K562 (cell line): ENCODE results near the gene POLR3E. TPM values are rescaled to one million over a fixed set of nuclear protein-coding genes. Genes with fewer than 3 reads are reported as not detected.

ENCODE experiments used
- CTBP1 ChIP-seq: fragments of 450-650 bp; IDR thresholded peaks from 2 replicates; pipeline ENCODE4 v1.6.1; 2016; ENCODE audit warnings: borderline replicate concordance
- ELF1 ChIP-seq: fragments of 200-800 bp; sonication (Bioruptor generic); IDR thresholded peaks from 2 replicates; pipeline ENCODE4 v1.6.1; 2016; ENCODE audit warnings: missing genetic modification characterization, missing compliant biosample characterization
- EP300 ChIP-seq: IDR thresholded peaks from 2 replicates; pipeline ENCODE4 v1.6.1; 2012; ENCODE audit warnings: low read length, improper control_type of control experiment
- FIP1L1 ChIP-seq: fragments of 200-400 bp; formaldehyde crosslinking; IDR thresholded peaks from 2 replicates; pipeline ENCODE4 v1.6.1; 2018; ENCODE audit warnings: mild to moderate bottlenecking, low read depth, low read length; ENCODE audit not compliant: poor library complexity, severe bottlenecking
- KLF13 ChIP-seq: fragments of 450-650 bp; IDR thresholded peaks from 2 replicates; pipeline ENCODE4 v1.6.1; 2016; ENCODE audit warnings: missing genetic modification characterization, low read depth, mild to moderate bottlenecking, missing compliant biosample characterization, moderate library complexity, borderline replicate concordance
- NR1H2 ChIP-seq: sonication (generic); formaldehyde crosslinking; IDR thresholded peaks from 2 replicates; pipeline ENCODE4 v1.4.0; 2020; ENCODE audit warnings: mild to moderate bottlenecking, missing genetic modification reagents
- SETDB1 ChIP-seq: IDR thresholded peaks from one replicate; pipeline ENCODE4 v1.6.1; 2012; ENCODE audit warnings: low read length, control low read depth, inconsistent platforms
- SRSF1 ChIP-seq: fragments of 200-400 bp; formaldehyde crosslinking; IDR thresholded peaks from 2 replicates; pipeline ENCODE4 v1.6.1; 2017; ENCODE audit warnings: mild to moderate bottlenecking, low read depth, low read length, moderate library complexity
- TBL1XR1 ChIP-seq, 2 experiments: IDR thresholded peaks; 2 replicates each; pipeline ENCODE4 v1.6.1; 2012; ENCODE audit warnings: improper control_type of control experiment in 2 of 2, low read length in 2 of 2, mild to moderate bottlenecking in 1 of 2
- polyA plus RNA-seq, 8 experiments: library from polyadenylated mRNA; depleted of rRNA in 4 of 8; stranded (reverse) in 5 of 8; unstranded in 3 of 8; fragments of >200 nt; fragmentation: Nextera tagmentation in 2 of 8; fragmentation: Illumina TruSeq in 1 of 8; extraction: Ambion mirVana in 2 of 8; extraction: Trizol in 1 of 8; gene quantifications; 2 replicates each; pipeline versions ENCODE4 v1.2.1 to v1.2.3, GENCODE V29; 2011 to 2014; ENCODE audit warnings: inconsistent platforms in 1 of 8, missing spikeins in 1 of 8
- total RNA-seq, 7 experiments: library from RNA; depleted of rRNA in 6 of 7; stranded (reverse); fragments of >200 nt in 6 of 7; fragmentation: Illumina TruSeq in 2 of 7; extraction: Trizol in 2 of 7; gene quantifications; 2 replicates each; pipeline versions ENCODE4 v1.2.1 to v1.2.3, GENCODE V29; 2011 to 2021; ENCODE audit warnings: low replicate concordance in 1 of 7
- TF ChIP-seq, protein P1 (sequence below): sonication (generic); formaldehyde crosslinking; IDR thresholded peaks from 2 replicates; pipeline ENCODE4 v1.8.1; 2022; ENCODE audit warnings: missing genetic modification reagents
- TF ChIP-seq, protein P2 (sequence below), 3 experiments: fragments of 200-800 bp in 1 of 3; fragments of 250-450 bp in 1 of 3; fragments of 450-650 bp in 1 of 3; sonication (Bioruptor Pico) in 1 of 3; sonication (Bioruptor generic) in 1 of 3; formaldehyde crosslinking in 1 of 3; IDR thresholded peaks; 2 replicates each; pipeline versions ENCODE4 v1.6.1 to v1.8.0; 2016 to 2022; ENCODE audit warnings: mild to moderate bottlenecking in 2 of 3, missing genetic modification characterization in 2 of 3, missing compliant biosample characterization in 1 of 3, moderate library complexity in 1 of 3
- TF ChIP-seq, protein P3 (sequence below): sonication (generic); formaldehyde crosslinking; IDR thresholded peaks from 2 replicates; pipeline ENCODE4 v1.8.0; 2022; ENCODE audit warnings: mild to moderate bottlenecking, missing genetic modification reagents
- TF ChIP-seq, protein P4 (sequence below): sonication (generic); formaldehyde crosslinking; IDR thresholded peaks from 2 replicates; pipeline ENCODE4 v1.9.0; 2022; ENCODE audit warnings: mild to moderate bottlenecking, missing genetic modification reagents
- TF ChIP-seq, protein P5 (sequence below): fragments of 200-800 bp; sonication (Bioruptor generic); IDR thresholded peaks from 2 replicates; pipeline ENCODE4 v1.6.1; 2017; ENCODE audit warnings: missing genetic modification characterization, missing compliant biosample characterization
- TF ChIP-seq, protein P6 (sequence below): fragments of 250-450 bp; sonication (Bioruptor Pico); IDR thresholded peaks from 2 replicates; pipeline ENCODE4 v1.4.0; 2020; ENCODE audit warnings: mild to moderate bottlenecking, moderate library complexity

Gene POLR3E
- total and polyA plus RNA-seq, 9 of the 15 experiments (the other 6 are each of a cell fraction or from before 2014, with no cell fraction given) = 17.7 to 151 (median 82.6) TPM

DNA sequence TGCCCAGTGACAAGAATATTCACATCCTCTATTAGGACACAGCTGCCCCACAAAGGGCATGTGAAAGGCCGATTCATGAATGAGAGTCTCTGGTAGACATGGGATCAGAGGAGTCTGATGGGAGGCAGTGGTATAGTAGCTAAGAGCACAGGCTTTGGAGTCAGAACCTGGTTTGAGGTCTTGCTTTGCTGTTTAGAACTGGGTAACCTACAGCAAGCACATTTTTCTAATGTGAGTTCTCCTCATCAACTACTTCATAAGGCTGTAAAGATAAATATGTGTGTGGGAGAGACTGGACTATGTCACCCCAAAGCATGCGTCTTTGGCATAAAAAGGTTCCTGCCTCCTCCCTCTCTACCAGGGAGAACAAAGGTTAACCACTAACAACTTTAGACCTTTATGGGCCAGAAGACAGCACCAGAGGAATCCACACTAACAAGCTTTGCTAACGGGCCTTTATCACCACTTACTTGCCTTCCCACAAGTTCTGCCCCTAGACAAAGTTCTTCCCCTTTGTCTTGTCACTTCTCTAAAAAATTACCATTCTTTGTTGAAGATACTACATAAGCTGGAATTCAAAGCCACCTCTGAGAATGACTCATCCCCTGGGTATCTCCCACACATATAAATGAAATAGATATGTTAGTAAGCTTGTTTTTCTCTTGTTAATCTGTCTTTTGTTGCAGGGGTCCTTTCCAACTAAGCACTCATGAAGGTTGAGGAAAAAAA, 56.1 kb downstream of the POLR3E start (continued):
- TF ChIP-seq, protein P1, sequence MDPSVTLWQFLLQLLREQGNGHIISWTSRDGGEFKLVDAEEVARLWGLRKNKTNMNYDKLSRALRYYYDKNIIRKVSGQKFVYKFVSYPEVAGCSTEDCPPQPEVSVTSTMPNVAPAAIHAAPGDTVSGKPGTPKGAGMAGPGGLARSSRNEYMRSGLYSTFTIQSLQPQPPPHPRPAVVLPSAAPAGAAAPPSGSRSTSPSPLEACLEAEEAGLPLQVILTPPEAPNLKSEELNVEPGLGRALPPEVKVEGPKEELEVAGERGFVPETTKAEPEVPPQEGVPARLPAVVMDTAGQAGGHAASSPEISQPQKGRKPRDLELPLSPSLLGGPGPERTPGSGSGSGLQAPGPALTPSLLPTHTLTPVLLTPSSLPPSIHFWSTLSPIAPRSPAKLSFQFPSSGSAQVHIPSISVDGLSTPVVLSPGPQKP = no peak
- TF ChIP-seq, protein P2, sequence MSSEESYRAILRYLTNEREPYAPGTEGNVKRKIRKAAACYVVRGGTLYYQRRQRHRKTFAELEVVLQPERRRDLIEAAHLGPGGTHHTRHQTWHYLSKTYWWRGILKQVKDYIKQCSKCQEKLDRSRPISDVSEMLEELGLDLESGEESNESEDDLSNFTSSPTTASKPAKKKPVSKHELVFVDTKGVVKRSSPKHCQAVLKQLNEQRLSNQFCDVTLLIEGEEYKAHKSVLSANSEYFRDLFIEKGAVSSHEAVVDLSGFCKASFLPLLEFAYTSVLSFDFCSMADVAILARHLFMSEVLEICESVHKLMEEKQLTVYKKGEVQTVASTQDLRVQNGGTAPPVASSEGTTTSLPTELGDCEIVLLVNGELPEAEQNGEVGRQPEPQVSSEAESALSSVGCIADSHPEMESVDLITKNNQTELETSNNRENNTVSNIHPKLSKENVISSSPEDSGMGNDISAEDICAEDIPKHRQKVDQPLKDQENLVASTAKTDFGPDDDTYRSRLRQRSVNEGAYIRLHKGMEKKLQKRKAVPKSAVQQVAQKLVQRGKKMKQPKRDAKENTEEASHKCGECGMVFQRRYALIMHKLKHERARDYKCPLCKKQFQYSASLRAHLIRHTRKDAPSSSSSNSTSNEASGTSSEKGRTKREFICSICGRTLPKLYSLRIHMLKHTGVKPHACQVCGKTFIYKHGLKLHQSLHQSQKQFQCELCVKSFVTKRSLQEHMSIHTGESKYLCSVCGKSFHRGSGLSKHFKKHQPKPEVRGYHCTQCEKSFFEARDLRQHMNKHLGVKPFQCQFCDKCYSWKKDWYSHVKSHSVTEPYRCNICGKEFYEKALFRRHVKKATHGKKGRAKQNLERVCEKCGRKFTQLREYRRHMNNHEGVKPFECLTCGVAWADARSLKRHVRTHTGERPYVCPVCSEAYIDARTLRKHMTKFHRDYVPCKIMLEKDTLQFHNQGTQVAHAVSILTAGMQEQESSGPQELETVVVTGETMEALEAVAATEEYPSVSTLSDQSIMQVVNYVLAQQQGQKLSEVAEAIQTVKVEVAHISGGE (CRISPR knock-in tag; IDR thresholded peaks at IDR 0.05) = no peak
- TF ChIP-seq, protein P3, sequence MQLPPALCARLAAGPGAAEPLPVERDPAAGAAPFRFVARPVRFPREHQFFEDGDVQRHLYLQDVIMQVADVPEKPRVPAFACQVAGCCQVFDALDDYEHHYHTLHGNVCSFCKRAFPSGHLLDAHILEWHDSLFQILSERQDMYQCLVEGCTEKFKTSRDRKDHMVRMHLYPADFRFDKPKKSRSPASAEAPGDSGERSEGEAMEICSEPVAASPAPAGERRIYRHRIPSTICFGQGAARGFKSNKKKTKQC (CRISPR knock-in tag) = no peak
- TF ChIP-seq, protein P4, sequence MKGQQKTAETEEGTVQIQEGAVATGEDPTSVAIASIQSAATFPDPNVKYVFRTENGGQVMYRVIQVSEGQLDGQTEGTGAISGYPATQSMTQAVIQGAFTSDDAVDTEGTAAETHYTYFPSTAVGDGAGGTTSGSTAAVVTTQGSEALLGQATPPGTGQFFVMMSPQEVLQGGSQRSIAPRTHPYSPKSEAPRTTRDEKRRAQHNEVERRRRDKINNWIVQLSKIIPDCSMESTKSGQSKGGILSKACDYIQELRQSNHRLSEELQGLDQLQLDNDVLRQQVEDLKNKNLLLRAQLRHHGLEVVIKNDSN (CRISPR knock-in tag) = no peak
- TF ChIP-seq TBL1XR1 (IDR thresholded peaks at IDR 0.05; ENCODE audit: low read length in 2 of 2) (no peak), FIP1L1 (no peak), CTBP1 (peak; percentile 34; the same call in 1 of the 2 replicates), SETDB1 (no peak), SRSF1 (no peak), ELF1 (tag) (no peak), NR1H2 (CRISPR knock-in tag) (no peak), KLF13 (tag) (no peak), EP300 (no peak)
- TF ChIP-seq, protein P5, sequence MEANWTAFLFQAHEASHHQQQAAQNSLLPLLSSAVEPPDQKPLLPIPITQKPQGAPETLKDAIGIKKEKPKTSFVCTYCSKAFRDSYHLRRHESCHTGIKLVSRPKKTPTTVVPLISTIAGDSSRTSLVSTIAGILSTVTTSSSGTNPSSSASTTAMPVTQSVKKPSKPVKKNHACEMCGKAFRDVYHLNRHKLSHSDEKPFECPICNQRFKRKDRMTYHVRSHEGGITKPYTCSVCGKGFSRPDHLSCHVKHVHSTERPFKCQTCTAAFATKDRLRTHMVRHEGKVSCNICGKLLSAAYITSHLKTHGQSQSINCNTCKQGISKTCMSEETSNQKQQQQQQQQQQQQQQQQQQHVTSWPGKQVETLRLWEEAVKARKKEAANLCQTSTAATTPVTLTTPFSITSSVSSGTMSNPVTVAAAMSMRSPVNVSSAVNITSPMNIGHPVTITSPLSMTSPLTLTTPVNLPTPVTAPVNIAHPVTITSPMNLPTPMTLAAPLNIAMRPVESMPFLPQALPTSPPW (CRISPR knock-in tag) = no peak
- TF ChIP-seq, protein P6, sequence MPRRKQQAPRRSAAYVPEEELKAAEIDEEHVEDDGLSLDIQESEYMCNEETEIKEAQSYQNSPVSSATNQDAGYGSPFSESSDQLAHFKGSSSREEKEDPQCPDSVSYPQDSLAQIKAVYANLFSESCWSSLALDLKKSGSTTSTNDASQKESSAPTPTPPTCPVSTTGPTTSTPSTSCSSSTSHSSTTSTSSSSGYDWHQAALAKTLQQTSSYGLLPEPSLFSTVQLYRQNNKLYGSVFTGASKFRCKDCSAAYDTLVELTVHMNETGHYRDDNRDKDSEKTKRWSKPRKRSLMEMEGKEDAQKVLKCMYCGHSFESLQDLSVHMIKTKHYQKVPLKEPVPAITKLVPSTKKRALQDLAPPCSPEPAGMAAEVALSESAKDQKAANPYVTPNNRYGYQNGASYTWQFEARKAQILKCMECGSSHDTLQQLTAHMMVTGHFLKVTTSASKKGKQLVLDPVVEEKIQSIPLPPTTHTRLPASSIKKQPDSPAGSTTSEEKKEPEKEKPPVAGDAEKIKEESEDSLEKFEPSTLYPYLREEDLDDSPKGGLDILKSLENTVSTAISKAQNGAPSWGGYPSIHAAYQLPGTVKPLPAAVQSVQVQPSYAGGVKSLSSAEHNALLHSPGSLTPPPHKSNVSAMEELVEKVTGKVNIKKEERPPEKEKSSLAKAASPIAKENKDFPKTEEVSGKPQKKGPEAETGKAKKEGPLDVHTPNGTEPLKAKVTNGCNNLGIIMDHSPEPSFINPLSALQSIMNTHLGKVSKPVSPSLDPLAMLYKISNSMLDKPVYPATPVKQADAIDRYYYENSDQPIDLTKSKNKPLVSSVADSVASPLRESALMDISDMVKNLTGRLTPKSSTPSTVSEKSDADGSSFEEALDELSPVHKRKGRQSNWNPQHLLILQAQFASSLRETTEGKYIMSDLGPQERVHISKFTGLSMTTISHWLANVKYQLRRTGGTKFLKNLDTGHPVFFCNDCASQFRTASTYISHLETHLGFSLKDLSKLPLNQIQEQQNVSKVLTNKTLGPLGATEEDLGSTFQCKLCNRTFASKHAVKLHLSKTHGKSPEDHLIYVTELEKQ (CRISPR knock-in tag) = no peak
